UCSD-AML1 (cell line): ENCODE data around the gene AUH.

Experiments used
- DNase-seq: peaks from one replicate; lab custom pipeline; 2025; ENCODE audit not compliant: unreplicated experiment; lab: John Stamatoyannopoulos, UW

Gene AUH

DNA sequence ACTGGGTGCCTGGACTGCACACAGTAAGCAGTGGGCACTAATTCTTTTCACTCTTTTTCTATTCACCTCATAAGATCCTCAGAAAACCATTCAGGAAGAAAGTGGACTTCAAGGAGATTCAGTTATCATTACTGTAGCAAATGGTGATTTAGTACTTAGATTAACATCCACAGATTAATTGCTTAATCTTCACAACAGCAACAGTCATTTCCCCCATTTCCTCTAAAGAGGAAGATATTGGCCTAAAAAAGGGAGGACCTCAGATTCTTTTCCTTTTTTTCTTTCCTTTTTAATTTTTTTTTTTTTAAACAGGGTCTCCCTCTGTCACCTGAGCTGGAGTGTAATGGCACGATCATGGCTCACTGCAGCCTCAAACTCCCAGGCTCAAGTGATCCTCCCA is 64.4 kb downstream of the AUH start:
- no peak for DNase-seq

DNA sequence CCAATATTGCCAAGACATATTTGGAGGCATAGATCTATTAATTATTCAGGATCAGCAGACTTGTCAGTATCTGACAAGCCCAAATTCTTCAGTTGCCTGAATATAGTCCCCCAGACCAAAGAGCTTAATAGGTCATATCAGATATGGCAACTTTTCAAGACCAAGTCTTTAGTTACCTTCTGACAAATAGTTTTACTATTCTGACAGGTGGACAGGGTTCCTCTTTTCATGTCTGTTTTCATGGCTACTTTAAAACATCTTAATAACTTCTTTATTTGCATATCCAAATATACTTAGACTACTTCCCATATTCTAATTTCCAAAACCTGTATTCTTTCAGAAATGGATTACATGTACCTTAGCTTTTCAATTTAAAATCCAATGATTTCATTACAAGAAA is 65.4 kb downstream of the AUH start:
- DNase-seq = no peak

DNA sequence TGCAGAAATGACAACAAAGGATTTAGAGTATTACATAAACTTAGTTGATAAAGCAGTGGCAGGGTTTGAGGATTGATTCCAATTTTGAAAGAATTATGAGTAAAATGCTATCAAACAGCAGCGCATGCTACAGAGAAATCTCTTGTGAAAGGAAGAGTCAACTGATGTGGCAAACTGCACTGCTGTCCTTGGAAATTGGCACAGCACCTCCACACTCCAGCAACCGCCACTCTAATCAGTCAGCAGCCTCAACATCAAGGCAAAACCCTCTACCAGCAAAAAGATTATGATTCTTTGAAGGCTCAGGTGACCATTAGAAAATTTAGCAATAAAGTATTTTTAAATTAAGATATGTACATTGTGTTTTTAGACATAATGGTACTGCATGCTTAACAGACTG is 66.4 kb downstream of the AUH start:
- DNase-seq = no peak

DNA sequence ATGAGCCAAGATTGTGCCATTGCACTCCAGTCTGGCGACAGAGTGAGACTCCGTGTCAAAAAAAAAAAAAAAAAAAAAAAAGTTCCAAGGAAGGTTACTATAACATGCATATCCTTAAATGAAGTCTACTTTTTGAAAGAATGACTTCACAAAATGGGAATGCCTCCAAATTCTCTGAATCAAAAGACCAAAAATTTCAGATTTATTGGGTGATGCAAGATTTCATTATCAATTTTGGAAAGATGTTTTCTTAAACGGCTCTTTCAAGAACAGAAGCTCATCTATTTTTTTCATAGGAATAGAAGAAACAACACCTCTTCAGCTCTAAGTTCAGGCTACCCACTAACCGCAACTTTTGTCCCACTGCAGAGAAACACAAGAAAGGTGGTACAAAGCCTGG is 69.9 kb downstream of the AUH start:
- no peak for DNase-seq

DNA sequence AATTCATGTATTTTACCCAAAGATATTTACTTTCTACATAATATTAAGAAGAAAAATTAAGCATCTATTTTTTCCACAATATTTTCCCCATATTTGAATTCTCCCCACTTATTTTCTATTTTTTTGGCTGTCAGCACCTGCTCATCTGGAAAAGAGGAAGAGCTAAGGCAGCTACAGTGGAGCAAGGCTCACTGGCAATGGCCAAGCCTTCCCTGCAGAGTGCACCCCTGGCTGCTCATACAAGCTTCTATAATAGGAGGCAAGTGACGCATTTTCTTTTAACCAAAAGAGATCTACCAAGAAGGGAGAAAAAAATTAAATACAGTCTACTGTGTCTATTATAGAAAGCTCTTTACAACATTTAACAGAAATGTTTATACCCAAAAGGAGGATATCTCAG is 72.5 kb downstream of the AUH start:
- DNase-seq = no peak

DNA sequence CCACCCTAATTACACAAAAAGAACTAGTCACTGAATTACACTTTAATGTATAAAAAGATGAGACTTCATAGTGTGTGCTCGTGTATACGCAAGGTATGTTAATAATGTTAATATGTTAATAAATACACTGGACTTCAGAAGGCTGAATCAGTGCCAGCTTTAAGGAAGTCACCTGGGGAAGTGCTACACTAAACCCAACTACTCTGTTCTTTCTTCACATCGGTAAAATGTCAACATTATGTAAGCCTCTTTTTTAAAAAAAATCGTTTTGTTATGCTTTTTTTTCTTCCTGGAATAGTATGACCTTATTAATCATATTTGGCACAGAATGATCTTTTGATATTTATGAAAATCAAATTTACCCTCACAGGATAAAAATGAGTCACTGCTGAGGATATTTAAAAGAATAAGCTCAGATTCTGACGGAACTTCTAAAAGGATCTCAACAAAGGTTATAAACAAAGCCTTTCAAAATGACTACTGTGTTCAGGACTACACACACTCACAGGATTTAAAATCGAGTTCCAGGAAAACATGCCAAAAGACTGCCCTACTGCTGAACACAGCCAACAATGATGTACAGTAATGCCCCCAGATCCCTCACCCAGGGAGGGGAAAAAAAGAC is 75.9 kb downstream of the AUH start:
- no peak for DNase-seq

DNA sequence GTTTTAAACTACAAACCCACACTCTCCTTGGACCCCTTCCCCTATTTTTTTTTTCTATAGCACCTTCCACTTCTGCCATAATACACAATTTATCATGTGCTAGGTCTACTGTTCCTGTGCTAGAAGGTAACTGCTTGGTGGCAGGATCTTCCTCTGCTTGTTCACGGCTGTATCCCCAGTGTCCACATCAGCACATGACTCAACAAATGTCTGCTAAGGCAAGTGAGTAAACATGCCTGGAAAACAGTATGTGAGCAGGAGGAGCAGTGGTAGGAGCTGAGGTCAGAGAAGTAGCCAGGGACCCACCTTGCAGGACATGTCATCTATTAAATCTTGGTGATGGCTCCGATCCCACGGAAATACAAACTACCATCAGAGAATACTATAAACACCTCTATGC is 79.4 kb downstream of the AUH start:
- DNase-seq = no peak

DNA sequence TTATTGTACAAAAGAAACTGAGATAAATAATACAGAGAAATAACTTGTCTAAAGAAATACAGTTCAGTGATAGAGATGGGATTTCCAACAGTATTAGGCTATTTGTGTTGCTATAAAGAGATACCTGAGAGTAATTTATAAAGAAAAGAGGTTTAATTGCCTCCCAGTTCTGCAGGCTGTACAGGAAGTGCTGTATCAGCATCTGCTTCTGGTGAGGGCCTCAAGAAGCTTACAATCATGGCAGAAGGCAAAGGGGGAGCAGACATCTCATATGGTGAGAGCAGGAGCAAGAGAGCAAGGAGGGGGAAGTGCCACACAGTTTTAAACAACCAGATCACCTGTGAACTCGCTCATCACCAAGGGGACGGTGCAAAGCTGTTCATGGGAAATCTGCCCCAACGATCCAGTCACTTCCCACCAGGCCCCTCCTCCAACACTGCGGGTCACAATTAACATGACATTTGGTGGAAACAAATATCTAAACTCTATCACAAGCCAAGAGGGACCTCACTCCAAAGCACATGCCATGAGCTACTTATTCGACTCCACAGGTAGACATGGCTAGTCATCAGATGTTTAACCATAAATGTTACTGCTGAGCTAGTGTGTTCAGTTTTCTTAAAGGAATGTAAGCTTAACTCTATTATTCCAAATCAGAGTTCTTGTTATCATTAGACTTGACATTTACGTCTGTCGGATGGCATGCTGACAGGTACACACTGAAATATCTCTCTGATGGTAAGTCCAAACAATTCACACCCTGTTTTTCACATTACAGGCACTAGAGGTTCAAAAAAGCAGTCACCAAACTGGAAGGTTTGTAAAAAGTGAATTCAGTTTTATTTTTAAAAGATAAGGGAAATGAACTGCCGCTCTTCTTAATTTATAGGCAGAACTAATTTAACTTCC is 82.2 kb downstream of the AUH start:
- DNase-seq = no peak

DNA sequence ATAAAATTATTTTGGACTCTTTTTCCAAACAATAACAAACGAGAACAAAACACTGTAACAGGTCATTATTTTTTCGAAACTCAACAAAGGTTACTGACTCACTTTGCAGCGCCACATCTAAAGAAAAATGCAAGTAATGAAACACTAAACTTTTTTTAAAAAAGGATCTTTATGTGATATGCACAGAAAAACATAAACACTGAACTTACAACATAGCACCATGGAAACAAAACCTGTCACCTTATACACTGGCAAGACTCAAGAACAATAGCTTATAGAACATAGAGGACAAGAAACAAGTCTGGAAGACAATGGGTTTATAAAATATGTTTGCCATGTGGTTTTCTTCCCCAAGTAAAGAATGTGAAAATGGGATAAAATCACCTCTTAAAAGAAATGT is 85.2 kb downstream of the AUH start:
- no peak for DNase-seq

DNA sequence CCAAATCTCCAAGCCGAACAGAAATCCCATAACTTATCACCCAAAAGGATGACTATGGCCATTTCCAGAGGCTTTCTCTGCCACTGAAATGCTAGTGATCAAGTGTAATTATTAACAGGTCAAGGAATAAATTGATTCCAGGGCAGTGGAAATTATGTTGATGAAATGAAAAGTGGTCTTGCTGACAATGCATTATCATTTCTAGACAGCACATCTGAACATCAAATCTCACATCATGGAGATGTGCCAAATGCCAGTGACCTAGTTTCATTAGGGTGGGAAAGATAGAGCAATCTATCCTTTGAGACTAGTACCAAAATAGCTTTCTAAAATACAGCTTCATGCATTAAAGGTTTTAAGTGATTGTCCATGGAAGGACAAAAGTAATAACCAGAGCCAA is 86.1 kb downstream of the AUH start:
- DNase-seq = no peak

DNA sequence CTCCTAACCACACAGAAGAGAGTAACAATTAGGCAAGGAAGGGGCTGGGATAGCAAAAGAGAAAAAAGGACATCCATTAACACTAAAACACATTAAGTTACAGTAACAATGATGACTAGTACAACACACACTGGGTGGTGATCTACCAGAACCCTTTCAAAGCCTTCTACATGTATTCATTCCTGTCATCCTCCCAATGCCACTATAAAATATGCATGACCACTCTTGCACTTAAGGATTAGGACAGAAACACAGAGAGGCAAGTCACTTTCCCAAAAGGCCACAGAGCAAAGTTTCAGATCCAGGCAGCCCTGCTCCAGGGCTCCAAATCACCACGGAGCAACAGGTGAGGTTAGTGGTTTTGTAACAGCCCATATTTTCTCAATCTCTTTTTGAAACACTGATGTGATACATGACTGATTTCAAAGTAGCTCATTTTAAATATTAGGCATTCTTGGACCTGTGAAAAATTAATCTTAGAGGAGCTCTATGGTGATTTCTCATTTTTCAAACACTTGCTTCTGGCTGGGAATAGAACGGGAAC is 86.7 kb downstream of the AUH start:
- DNase-seq = no peak

DNA sequence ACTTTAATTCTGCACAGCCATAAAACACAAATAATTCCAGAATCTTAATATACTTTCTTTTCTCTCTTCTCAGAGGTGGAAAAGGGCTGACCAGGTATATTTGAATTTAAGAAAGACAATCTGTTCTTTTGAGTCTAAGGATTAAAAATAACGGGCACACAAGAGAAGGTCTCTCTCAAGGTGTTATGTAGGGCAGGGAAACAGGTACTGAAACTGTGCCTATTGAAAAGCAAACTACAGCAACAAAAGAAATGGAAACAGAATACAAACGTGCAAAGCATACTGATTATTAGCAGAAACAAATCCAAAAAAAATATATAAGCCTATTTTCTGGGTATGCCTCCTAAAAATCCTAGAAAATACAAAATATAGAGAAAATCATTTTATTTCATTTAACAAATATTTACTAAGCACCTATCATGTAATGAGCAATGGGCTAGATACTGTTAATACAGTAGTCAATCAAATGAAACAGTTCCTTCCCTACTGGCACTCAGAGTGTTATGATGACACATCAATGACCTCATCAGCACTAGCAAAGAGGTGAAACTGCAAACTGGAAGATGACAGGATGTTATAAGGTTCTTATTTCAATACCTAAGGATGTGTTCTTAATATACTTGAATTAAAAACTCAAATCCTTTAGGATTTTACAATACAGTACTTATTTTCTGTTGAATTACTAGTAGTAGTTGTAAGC is 87.7 kb downstream of the AUH start:
- DNase-seq = no peak

DNA sequence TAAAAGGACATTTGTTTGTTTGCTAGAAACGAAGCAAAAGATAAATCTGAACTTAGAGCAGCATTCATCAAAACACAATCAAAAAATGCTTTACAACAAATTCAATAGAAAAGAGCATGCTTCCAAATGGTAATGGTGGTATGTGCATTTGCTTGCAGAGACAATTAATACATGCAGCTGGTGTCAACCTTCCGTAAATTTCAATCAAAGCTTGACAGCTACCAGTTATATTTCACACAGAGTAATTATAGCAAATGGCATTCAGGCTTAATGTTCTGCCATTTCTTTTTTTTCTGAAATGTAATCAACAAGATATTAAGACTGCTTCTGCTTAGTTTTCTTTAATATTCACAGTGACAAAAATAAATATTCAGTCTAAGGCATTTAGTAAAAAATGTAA is 90.6 kb downstream of the AUH start:
- no peak for DNase-seq

DNA sequence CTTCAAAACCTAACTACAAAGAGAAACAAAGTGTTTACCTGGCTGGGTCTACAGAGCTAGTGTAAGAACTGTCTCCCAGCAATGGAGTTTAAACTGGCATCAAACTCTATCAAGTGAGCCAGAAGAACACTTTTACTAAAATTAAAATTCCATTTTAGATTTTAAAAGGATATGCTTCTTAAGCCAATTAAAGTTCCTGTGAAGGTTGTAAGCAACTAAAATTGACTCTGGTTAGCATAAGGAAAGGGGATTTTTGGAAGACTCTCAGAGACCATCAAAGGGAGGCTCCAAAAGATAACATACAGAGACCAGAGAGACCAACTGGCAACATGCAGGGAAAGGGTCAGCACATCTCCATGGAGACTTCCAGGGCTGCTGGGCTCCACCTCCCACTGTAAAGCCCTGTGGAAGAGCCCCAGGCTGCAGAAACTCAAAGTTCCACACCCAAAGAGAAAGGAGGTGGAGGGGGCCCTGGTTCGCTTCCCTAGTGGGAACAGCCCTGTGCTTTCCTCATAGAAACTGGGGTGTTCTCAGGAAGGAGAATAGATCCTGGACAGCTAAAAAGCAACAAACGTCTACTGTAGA is 91.7 kb downstream of the AUH start:
- no peak for DNase-seq

DNA sequence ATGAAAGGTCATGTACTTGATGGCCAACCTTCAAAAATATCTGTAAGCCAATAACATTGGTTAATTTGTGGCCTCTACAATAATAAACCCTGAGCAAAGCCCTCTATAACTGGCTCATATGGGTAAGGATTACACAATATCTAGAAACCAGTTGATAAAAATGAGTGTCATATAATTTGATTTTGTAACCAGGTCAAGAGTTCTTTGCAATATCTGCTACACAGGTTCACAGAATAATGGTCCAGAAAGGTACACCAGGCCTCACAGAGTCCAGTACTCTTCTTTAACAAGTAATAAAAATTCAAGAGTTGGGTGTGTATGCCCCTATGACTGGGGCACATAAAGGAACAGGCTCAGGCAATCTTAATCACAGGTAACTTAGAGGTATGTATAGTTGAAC is 95.3 kb downstream of the AUH start:
- no peak for DNase-seq

DNA sequence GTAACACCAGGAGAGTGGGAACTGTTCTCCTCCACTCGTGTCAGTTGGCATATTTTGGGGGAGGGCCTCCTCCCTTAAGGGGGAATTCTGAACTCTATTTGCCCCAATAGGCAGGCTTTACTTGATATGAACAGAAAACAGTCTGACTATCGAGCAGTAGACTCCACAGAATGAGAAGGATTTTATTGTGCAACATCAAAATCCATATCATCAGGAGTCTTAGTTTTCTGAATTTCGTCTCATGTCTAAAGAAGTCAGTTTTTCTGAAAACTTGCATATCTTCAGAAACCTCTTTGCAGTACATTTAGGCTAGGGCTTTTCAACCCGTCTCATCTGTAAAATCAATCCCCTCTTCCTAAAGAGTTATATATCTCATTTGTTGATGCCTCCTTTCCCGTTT is 96.2 kb downstream of the AUH start:
- no peak for DNase-seq

DNA sequence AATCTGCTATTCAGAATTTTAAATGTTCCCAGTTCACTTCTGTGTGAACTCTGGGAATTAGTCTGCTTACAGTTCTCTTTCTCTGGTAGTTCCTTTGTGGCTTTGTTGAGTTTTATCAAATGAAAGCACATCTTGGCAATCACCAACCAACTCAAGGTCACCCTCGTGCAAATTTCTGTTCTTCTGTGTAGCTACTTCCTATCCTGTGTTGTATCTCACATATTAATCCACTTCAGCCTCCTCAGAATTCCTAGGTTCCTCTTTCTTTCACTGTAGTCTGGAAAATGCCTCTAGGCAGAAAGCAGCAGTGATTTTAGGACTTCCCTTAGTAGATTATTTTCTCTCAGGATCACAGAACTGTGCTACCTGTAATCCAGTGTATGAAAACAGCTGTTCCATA is 100.3 kb downstream of the AUH start:
- no peak for DNase-seq

DNA sequence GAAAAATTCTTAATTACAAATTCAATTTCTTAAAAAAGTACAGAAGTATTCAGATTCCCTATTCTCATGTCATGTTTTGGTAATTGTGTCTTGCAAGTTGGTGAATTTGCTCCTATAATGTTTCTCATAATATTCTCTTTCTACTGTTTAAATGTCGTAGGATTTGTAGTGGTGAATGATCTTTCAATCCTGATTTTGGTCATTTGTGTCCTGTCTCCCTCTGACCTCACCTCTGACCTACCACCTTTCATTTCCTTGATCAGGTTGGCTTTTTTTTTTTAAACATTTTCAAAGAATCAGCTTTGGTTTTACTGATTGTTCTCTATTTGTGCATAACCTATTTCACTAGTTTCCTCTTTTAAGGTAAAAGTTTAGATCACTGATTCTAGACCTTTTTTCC is 102.6 kb downstream of the AUH start:
- DNase-seq = no peak

DNA sequence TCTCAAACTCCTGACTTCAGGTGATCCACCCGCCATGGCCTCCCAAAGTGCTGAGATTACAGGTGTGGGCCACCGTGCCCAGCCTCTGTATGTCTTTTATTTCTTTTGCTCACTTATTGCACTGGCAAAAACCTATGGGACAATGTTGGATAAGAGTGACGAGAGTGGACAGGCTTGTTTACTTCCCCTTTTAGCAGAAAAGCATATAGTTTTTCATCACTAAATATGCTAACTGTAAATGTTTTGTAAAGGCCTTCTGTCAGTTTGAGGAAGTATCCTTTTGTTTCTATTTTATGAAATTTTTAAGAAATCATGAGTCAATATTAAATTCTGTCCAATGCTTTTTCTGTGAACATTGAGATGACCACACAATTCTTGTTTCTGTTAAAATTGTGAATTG is 103.3 kb downstream of the AUH start:
- no peak for DNase-seq

DNA sequence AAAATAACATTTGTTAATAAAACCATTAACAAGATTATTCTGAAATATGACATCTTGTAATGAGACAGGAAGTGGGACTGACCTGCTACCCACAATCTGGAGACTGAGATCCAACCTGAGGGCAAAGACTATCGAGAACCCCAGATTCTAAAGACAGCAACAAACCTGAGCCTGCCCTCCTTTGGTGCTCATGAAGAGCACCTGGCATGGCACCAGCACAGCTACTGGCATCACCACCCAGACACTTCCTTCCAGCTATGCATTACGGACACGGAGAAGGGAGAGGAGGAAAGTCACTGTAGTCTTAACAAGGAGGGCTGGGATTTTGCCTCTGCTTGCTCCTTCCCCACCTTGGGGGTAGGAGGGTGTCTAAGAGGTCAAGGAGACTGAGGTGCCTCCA is 105.5 kb downstream of the AUH start:
- DNase-seq = no peak

DNA sequence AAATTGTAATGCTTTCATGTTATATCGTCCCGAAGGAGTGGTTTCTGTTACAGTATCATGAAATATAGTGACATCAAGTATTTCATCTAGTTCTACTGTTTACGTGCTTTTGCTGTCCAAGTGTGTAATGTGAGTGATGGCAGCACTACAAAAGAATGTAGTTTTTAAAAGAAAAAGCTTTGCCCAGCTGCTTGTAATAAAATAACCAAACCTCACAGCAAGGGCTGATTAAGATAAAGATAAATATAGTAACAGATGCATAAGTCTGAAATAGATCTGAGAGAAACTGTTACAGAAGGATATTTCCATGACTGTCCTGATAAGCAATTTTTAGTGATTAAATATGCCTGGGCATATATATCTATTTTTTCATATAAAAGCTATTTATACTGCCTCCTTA is 106.4 kb downstream of the AUH start:
- no peak for DNase-seq

DNA sequence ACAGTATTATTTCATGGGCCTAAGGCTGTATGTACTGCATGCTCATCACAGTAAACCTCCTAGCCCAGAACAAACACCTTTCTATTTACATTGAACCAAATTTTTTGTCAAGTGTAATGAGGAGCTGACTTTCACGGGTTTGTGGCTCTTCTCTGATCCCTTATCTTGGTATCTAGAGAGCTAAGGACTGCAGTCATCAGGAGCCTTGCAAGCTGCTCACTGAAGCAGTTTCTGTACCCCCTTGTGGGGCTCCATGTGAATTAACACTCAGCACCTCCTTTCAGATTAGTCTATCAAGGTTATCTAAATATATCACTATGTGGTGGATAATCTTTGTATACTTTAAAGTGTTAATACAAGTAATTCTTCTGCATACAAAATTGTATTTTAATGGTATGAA is 108.2 kb downstream of the AUH start:
- DNase-seq = no peak
